K562 (cell line): ENCODE measurements around the gene TRUB2. TPM values are rescaled to one million over a fixed set of nuclear protein-coding genes. Genes with fewer than 3 reads are reported as not detected.

Source experiments
- ADNP ChIP-seq: fragments of 200-800 bp; sonication (Bioruptor generic); IDR thresholded peaks from 2 replicates; pipeline ENCODE4 v1.6.1; 2016; ENCODE audit warnings: missing genetic modification characterization, missing compliant biosample characterization
- BHLHE40 ChIP-seq: IDR thresholded peaks from 2 replicates; pipeline ENCODE4 v1.6.1; 2011; ENCODE audit warnings: low read length, improper control_type of control experiment
- BRF1 ChIP-seq: IDR thresholded peaks from 3 replicates; pipeline ENCODE4 v1.6.1; 2011; ENCODE audit warnings: borderline replicate concordance, mild to moderate bottlenecking; ENCODE audit not compliant: insufficient read length; ENCODE audit errors: extremely low read depth
- ELF2 ChIP-seq: fragments of 250-450 bp; sonication (Bioruptor Pico); IDR thresholded peaks from 2 replicates; pipeline ENCODE4 v1.5.0; 2021; ENCODE audit warnings: mild to moderate bottlenecking
- FOS ChIP-seq: IDR thresholded peaks from 3 replicates; pipeline ENCODE4 v1.6.1; 2011; ENCODE audit not compliant: insufficient read length; ENCODE audit errors: extremely low read depth
- FOXA3 ChIP-seq, 2 experiments: fragments of 450-650 bp in 1 of 2; sonication (generic) in 1 of 2; formaldehyde crosslinking; IDR thresholded peaks in 1 of 2; conservative IDR thresholded peaks in 1 of 2; 2 replicates each; pipeline versions ENCODE4 v1.4.0 to v1.8.0; 2020 to 2022; ENCODE audit warnings: mild to moderate bottlenecking in 2 of 2, missing genetic modification reagents in 1 of 2
- FUS ChIP-seq: fragments of 200-400 bp; formaldehyde crosslinking; optimal IDR thresholded peaks from 2 replicates; pipeline ENCODE3; 2017; ENCODE audit warnings: low read depth, low read length
- HNRNPK ChIP-seq: fragments of 200-400 bp; formaldehyde crosslinking; IDR thresholded peaks from one replicate; pipeline ENCODE4 v1.6.1; 2018; ENCODE audit warnings: mild to moderate bottlenecking, low read depth, low read length; ENCODE audit not compliant: poor library complexity, severe bottlenecking
- ILF3 ChIP-seq: fragments of 450-650 bp; IDR thresholded peaks from 2 replicates; pipeline ENCODE4 v1.6.1; 2018; ENCODE audit warnings: antibody characterized with exemption, mild to moderate bottlenecking, moderate library complexity, borderline replicate concordance
- KAT8 ChIP-seq: fragments of 450-650 bp; IDR thresholded peaks from 2 replicates; pipeline ENCODE4 v1.6.1; 2016; ENCODE audit warnings: low read depth, mild to moderate bottlenecking
- KDM5B ChIP-seq: fragments of 200-600 bp; sonication (generic); IDR thresholded peaks from 2 replicates; pipeline ENCODE4 v1.6.1; 2012; ENCODE audit warnings: low read depth, mild to moderate bottlenecking, moderate library complexity, low read length, control low read depth, inconsistent platforms; ENCODE audit not compliant: insufficient replicate concordance
- NCOR1 ChIP-seq: fragments of 450-650 bp; IDR thresholded peaks from 2 replicates; pipeline ENCODE4 v1.6.1; 2016; ENCODE audit warnings: mild to moderate bottlenecking, moderate library complexity
- NEUROD1 ChIP-seq: fragments of 150-350 bp; IDR thresholded peaks from 2 replicates; pipeline ENCODE4 v1.6.1; 2014; ENCODE audit warnings: borderline replicate concordance, low read length, low read depth; ENCODE audit not compliant: partially characterized antibody
- PYGO2 ChIP-seq: fragments of 450-650 bp; IDR thresholded peaks from 2 replicates; pipeline ENCODE4 v1.6.1; 2016; ENCODE audit warnings: mild to moderate bottlenecking, missing genetic modification characterization, moderate library complexity, missing compliant biosample characterization
- SMARCA4 ChIP-seq: fragments of 450-650 bp; IDR thresholded peaks from 2 replicates; pipeline ENCODE4 v1.6.1; 2016
- SRSF9 ChIP-seq: fragments of 200-400 bp; formaldehyde crosslinking; IDR thresholded peaks from 2 replicates; pipeline ENCODE4 v1.6.1; 2017; ENCODE audit warnings: low read depth, low read length, borderline replicate concordance
- THRAP3 ChIP-seq: fragments of 450-650 bp; IDR thresholded peaks from 2 replicates; pipeline ENCODE4 v1.6.1; 2016; ENCODE audit warnings: mild to moderate bottlenecking, inconsistent platforms, borderline replicate concordance
- ZNF212 ChIP-seq: fragments of 450-650 bp; formaldehyde crosslinking; IDR thresholded peaks from 2 replicates; pipeline ENCODE4 v1.4.0; 2020; ENCODE audit warnings: mild to moderate bottlenecking
- ZZZ3 ChIP-seq: fragments of 450-650 bp; IDR thresholded peaks from 2 replicates; pipeline ENCODE4 v1.6.1; 2016; ENCODE audit warnings: antibody characterized with exemption, mild to moderate bottlenecking, moderate library complexity
- polyA plus RNA-seq, 8 experiments: library from polyadenylated mRNA; depleted of rRNA in 4 of 8; stranded (reverse) in 5 of 8; unstranded in 3 of 8; fragments of >200 nt; fragmentation: Nextera tagmentation in 2 of 8; fragmentation: Illumina TruSeq in 1 of 8; extraction: Ambion mirVana in 2 of 8; extraction: Trizol in 1 of 8; gene quantifications; 2 replicates each; pipeline versions ENCODE4 v1.2.1 to v1.2.3, GENCODE V29; 2011 to 2014; ENCODE audit warnings: inconsistent platforms in 1 of 8, missing spikeins in 1 of 8
- total RNA-seq, 7 experiments: library from RNA; depleted of rRNA in 6 of 7; stranded (reverse); fragments of >200 nt in 6 of 7; fragmentation: Illumina TruSeq in 2 of 7; extraction: Trizol in 2 of 7; gene quantifications; 2 replicates each; pipeline versions ENCODE4 v1.2.1 to v1.2.3, GENCODE V29; 2011 to 2021; ENCODE audit warnings: low replicate concordance in 1 of 7
- TF ChIP-seq, protein P1 (sequence below): fragments of 450-650 bp; IDR thresholded peaks from 2 replicates; pipeline ENCODE4 v1.6.1; 2016; ENCODE audit warnings: borderline replicate concordance
- TF ChIP-seq, protein P2 (sequence below): sonication (generic); formaldehyde crosslinking; IDR thresholded peaks from 2 replicates; pipeline ENCODE4 v1.8.0; 2022; ENCODE audit warnings: mild to moderate bottlenecking, missing genetic modification reagents, borderline replicate concordance
- TF ChIP-seq, protein P3 (sequence below): sonication (generic); formaldehyde crosslinking; IDR thresholded peaks from 2 replicates; pipeline ENCODE4 v1.4.0; 2020; ENCODE audit warnings: mild to moderate bottlenecking, missing genetic modification reagents

TRUB2 gene
- total and polyA plus RNA-seq, 9 of the 15 experiments (the other 6 are each of a cell fraction or from before 2014, with no cell fraction given) = 9.3 to 110 (median 63.0) TPM

DNA sequence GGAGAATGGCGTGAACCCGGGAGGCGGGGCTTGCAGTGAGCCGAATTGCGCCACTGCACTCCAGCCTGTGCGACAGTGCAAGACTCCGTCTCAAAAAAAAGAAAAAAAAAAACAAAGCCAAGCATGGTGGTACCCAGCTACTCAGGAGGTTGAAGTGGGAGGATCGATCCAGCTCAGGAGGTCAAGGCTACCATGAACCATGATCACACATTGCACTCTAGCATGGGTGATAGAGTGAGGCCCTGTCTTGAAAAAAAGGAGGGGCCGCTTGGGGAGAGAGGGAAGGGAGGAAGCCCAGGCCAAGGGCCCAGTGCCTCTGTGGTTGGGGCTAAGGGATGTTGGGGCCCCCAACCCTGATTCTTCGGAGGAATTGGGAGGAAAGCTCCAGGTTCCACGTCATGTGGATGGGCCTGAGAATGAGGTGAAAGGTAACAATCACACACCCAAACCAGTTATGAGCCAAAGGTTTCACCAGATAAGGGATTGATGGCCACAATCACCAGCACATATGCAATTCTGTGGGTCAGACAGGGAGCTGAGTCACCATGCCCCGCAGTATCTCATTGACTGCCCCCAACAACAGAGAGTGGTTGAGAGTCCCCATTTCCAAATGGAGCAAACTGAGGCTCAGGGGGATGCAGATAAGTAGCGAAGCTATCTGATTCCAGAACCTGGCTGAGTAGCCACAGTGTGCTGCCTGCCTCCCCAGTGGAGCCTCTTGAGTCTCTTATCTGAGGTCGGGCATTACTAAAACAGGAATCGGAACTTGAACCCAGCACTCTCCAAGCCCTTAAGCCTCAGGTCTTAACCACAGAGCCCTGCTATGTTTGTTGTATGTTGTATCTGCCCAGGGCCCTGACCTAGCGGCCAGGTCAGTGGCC is 25.7 kb downstream of the TRUB2 start (continued):
- TF ChIP-seq ZZZ3 (no peak), FOXA3 (CRISPR knock-in tag; conservative IDR thresholded peaks at IDR 0.05 in 1 of 2, IDR thresholded peaks at IDR 0.05 in 1 of 2) (0 out of 4 replicates have a peak, but pooled peaks of 1 of the 2 experiments have one; percentile 4), PYGO2 (no peak), ZNF212 (CRISPR knock-in tag) (no peak), NEUROD1 (no peak), HNRNPK (no peak), KDM5B (no peak), ADNP (tag) (no peak), KAT8 (no peak), BRF1 (no peak), FOS (no peak), BHLHE40 (peak; percentile 42; the same call in 1 of the 2 replicates), FUS (no peak), SRSF9 (no peak), NCOR1 (no peak), THRAP3 (no peak), ILF3 (no peak), SMARCA4 (no peak), ELF2 (CRISPR knock-in tag) (no peak)
- TF ChIP-seq, protein P1, sequence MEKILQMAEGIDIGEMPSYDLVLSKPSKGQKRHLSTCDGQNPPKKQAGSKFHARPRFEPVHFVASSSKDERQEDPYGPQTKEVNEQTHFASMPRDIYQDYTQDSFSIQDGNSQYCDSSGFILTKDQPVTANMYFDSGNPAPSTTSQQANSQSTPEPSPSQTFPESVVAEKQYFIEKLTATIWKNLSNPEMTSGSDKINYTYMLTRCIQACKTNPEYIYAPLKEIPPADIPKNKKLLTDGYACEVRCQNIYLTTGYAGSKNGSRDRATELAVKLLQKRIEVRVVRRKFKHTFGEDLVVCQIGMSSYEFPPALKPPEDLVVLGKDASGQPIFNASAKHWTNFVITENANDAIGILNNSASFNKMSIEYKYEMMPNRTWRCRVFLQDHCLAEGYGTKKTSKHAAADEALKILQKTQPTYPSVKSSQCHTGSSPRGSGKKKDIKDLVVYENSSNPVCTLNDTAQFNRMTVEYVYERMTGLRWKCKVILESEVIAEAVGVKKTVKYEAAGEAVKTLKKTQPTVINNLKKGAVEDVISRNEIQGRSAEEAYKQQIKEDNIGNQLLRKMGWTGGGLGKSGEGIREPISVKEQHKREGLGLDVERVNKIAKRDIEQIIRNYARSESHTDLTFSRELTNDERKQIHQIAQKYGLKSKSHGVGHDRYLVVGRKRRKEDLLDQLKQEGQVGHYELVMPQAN = no peak
- TF ChIP-seq, protein P2, sequence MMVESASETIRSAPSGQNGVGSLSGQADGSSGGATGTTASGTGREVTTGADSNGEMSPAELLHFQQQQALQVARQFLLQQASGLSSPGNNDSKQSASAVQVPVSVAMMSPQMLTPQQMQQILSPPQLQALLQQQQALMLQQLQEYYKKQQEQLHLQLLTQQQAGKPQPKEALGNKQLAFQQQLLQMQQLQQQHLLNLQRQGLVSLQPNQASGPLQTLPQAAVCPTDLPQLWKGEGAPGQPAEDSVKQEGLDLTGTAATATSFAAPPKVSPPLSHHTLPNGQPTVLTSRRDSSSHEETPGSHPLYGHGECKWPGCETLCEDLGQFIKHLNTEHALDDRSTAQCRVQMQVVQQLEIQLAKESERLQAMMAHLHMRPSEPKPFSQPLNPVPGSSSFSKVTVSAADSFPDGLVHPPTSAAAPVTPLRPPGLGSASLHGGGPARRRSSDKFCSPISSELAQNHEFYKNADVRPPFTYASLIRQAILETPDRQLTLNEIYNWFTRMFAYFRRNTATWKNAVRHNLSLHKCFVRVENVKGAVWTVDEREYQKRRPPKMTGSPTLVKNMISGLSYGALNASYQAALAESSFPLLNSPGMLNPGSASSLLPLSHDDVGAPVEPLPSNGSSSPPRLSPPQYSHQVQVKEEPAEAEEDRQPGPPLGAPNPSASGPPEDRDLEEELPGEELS (CRISPR knock-in tag) = no peak
- TF ChIP-seq, protein P3, sequence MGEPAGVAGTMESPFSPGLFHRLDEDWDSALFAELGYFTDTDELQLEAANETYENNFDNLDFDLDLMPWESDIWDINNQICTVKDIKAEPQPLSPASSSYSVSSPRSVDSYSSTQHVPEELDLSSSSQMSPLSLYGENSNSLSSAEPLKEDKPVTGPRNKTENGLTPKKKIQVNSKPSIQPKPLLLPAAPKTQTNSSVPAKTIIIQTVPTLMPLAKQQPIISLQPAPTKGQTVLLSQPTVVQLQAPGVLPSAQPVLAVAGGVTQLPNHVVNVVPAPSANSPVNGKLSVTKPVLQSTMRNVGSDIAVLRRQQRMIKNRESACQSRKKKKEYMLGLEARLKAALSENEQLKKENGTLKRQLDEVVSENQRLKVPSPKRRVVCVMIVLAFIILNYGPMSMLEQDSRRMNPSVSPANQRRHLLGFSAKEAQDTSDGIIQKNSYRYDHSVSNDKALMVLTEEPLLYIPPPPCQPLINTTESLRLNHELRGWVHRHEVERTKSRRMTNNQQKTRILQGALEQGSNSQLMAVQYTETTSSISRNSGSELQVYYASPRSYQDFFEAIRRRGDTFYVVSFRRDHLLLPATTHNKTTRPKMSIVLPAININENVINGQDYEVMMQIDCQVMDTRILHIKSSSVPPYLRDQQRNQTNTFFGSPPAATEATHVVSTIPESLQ (CRISPR knock-in tag) = no peak
